PFSK-1 (cell line): Measurements from ENCODE around the gene ZC3H8.

ENCODE experiments used
- POLR2AphosphoS5 ChIP-seq: IDR thresholded peaks from 2 replicates; pipeline ENCODE4 v1.6.1; 2012; ENCODE audit warnings: low read depth, mild to moderate bottlenecking, control low read depth, low read length, moderate library complexity
- SIN3A ChIP-seq: IDR thresholded peaks from 2 replicates; pipeline ENCODE4 v1.6.1; 2012; ENCODE audit warnings: mild to moderate bottlenecking, low read length, moderate library complexity, borderline replicate concordance; ENCODE audit not compliant: insufficient read depth
- TAF1 ChIP-seq: IDR thresholded peaks from 2 replicates; pipeline ENCODE4 v1.6.1; 2012; ENCODE audit warnings: low read length, control low read depth, borderline replicate concordance; ENCODE audit not compliant: insufficient read depth

GRCh38 chr2:112185131-112185530, 69.7 kb downstream of the ZC3H8 start:
- TF ChIP-seq POLR2AphosphoS5 (no peak), SIN3A (no peak), TAF1 (no peak)
